AG04449 (cell line): ENCODE results near the gene EFNA5.
A peak's percentile ranks its signal among the peaks of the same experiment; 100 is the strongest.

Experiments
- CTCF ChIA-PET: fragments of 350-600 bp; formaldehyde crosslinking; extraction: SDS; loops from one replicate; lab custom pipeline; 2021; ENCODE audit warnings: antibody characterized with exemption; lab: Yijun Ruan, JAX
- POLR2A ChIA-PET: fragments of 400-600, 350-600 bp; formaldehyde crosslinking; extraction: SDS; loops from one replicate; lab custom pipeline; 2020; ENCODE audit warnings: antibody characterized with exemption, inconsistent platforms; lab: Yijun Ruan, JAX
- DNase-seq: peaks from one replicate; pipeline ENCODE4 v3.0.0-alpha.2; 2010; ENCODE audit warnings: low read depth, low spot score
- H3K4me3 ChIP-seq: 2 replicates; pipeline ENCODE4 v1.5.1; 2011; ENCODE audit warnings: low read depth, mild to moderate bottlenecking, control low read depth, low read length
- CTCF ChIP-seq: IDR thresholded peaks from one replicate; pipeline ENCODE4 v1.5.1; 2011; ENCODE audit warnings: mild to moderate bottlenecking, moderate library complexity, low read length, control low read depth, inconsistent platforms; ENCODE audit not compliant: insufficient read depth; ENCODE audit errors: missing control alignments

EFNA5 gene

GRCh38 chr5:107558823-107559375 lies 111.8 kb downstream of the EFNA5 start:
- CTCF ChIA-PET: interaction anchor here (4.3 kb wide), 1 partner anchor 13 kb away, joined by 41 read pairs; no protein-coding TSS in a partner anchor
- no peak for DNase-seq
- no peak for TF ChIP-seq CTCF

DNA sequence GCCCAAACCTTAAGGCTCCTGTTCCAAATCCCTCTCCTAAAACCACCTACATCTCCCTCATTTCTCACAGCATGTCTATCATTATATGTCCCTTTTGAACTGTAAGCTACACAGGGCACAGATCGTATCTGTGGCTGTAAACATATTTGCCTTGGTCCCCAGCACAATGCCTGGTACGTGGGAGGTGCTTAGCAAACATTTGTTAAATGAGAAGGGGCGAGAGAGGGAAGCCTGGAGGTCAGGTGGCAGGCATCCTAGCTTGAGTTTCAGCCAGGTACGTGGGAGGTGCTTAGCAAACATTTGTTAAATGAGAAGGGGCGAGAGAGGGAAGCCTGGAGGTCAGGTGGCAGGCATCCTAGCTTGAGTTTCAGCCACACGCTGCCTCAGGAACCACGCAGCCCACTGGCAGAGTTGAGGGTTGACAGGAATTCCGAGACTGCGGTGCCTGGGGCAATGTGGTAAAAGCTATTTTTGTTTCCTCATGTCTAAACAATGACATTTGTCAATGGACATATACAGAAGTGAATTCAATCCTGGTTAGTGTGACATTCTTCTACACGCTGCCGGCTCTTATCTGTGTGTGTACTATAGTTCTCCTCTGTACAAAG lies 113.6 kb downstream of the EFNA5 start:
- ChIA-PET CTCF (interaction anchor here (2.2 to 4.3 kb wide), 2 partner anchors 9 to 15 kb away, joined by 7 to 41 read pairs; no protein-coding TSS in a partner anchor), POLR2A (no interaction called here)
- no peak for DNase-seq
- no peak overlapping the region for H3K4me3 ChIP-seq
- no peak for TF ChIP-seq CTCF

More at GRCh38 chr5:107558823-107559375, 111.8 kb downstream of the EFNA5 start:
- POLR2A ChIA-PET: no interaction called here
- H3K4me3 ChIP-seq: no peak overlapping the region

DNA sequence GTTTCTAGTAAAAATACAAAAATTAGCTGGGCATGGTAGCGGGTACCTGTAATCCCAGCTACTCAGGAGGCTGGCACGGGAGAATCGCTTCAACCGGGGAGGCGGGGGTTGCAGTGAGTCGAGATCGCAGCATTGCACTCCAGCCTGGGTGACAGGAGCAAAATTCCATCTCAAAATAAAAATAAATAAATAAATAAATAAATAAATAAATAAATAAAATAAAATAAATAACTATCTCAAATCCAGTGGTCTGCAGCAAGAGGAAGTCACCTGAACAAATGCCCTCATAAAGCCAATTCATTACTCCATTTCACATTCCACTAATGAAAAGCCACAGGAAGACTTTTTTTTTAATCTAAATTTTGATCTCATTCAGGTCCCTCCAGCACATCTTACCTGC lies 114.2 kb downstream of the EFNA5 start:
- ChIA-PET POLR2A (no interaction called here), CTCF (interaction anchor here (2.2 to 4.3 kb wide), 2 partner anchors 9 to 16 kb away, joined by 7 to 41 read pairs; no protein-coding TSS in a partner anchor)
- H3K4me3 ChIP-seq: no peak overlapping the region
- no peak for TF ChIP-seq CTCF
- no peak for DNase-seq

DNA sequence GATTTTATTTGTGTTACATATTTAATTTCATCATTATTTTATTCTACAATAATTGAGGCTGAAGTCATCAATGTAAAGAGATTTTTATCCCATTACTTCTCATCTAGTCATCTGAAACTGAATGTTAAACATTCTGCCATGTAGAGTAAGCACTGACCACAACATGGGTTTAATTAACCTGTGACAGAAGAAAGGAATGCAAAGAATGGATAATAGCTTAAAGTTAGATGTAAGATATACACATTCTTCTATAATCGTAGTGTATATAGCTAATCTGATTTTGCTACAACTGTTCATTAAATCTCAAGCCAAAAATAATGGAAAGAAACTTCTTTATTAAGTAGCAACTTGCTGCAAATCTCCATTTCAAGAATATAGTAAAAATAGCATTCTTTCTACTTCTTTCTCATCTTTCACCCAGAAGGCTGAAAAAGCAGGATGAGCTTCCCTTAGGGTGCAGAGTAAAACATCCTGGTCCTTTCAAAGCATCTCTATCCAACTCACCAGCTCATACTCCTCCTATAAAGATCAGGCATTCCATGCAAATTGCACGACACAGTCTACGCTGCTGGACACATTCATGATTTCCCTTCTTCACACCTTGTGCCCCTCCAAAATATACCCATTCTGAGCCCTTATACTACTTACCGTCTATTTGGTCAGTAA lies 115.2 kb downstream of the EFNA5 start:
- CTCF ChIA-PET: interaction anchor here (2.2 to 4.3 kb wide), 2 partner anchors 10 to 17 kb away, joined by 7 to 41 read pairs; no protein-coding TSS in a partner anchor

DNA sequence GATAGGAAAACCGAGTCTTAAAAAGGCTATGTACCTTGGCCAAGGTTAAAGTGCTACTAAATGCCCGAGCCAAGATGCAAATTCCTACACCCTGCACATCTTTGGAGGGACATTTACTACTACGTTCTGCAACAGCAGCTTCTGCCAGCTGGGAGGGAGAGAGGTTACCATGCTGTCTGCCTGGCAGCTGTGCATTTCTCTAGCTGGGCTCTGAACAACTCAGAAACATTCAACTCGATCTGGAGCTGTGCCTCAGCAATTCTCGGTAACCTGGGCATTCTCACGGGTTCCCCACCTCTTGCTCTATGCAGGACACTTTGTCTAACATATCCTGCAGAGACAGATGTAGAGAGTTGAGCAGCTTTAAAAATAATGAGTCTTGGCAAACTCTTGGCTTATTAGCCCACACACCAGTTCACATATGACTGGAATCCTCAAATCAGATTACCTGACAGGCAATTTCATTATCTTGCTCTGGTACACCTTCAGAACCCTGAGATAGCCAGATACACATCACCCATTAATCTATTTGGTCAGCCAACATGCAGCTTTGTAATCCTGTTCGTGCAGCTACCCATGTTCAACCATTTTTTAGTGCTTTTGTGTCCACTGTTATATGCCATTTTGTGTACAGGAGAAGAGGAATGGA lies 115.8 kb downstream of the EFNA5 start:
- TF ChIP-seq CTCF: no peak
- no peak for DNase-seq
- CTCF ChIA-PET: interaction anchor here (0.8 to 4.3 kb wide), 2 partner anchors 17 to 19 kb away, joined by 3 to 41 read pairs; no protein-coding TSS in a partner anchor
- POLR2A ChIA-PET: no interaction called here
- no peak overlapping the region for H3K4me3 ChIP-seq

More for the DNA sequence above, 115.2 kb downstream of the EFNA5 start:
- TF ChIP-seq CTCF: no peak
- DNase-seq: peak; percentile 59
- POLR2A ChIA-PET: interaction anchor here (0.5 kb wide), 1 partner anchor 177 kb away, joined by 3 read pairs; no protein-coding TSS in a partner anchor
- no peak overlapping the region for H3K4me3 ChIP-seq
